Muscle layer of duodenum (tissue), 2 donors: Measurements from ENCODE around the gene ANTXR2.

Experiments
- H3K27ac ChIP-seq: one replicate; pipeline ENCODE4 v1.7.0; 2013; ENCODE audit warnings: mild to moderate bottlenecking, low read length
- H3K27me3 ChIP-seq: one replicate; pipeline ENCODE4 v1.7.0; 2013; ENCODE audit warnings: low read depth, mild to moderate bottlenecking, control low read depth, low read length
- H3K36me3 ChIP-seq, 2 donors: one replicate each; pipeline ENCODE4 v1.7.0; 2013; ENCODE audit warnings: low read length in 2 of 2, control low read depth in 1 of 2, mild to moderate bottlenecking in 1 of 2; ENCODE audit not compliant: insufficient read depth in 2 of 2, control insufficient read depth in 1 of 2
- H3K4me1 ChIP-seq, 2 donors: one replicate each; pipeline ENCODE4 v1.7.0; 2013; ENCODE audit warnings: low read length in 2 of 2, mild to moderate bottlenecking in 2 of 2, control low read depth in 1 of 2, moderate library complexity in 1 of 2; ENCODE audit not compliant: insufficient read depth in 2 of 2, control insufficient read depth in 1 of 2
- H3K4me3 ChIP-seq, 2 donors: one replicate each; pipeline ENCODE4 v1.7.0; 2013; ENCODE audit warnings: low read length in 2 of 2, low read depth in 1 of 2, mild to moderate bottlenecking in 1 of 2
- H3K9me3 ChIP-seq, 2 donors: one replicate each; pipeline ENCODE4 v1.7.0; 2013; ENCODE audit warnings: low read length in 2 of 2, control low read depth in 1 of 2, mild to moderate bottlenecking in 1 of 2; ENCODE audit not compliant: control insufficient read depth in 1 of 2
- donor health status: healthy.

Gene ANTXR2

GRCh38 chr4:79862821-79863220 is 210.2 kb downstream of the ANTXR2 start:
- H3K27me3 ChIP-seq: no peaks in the 10 kb centered on the region
- no peaks in the 10 kb centered on the region for H3K36me3 ChIP-seq
- H3K9me3 ChIP-seq: no peaks in the 10 kb centered on the region
- no peak overlapping the region for H3K4me3 ChIP-seq
- H3K27ac ChIP-seq: no peak overlapping the region
- no peaks in the 10 kb centered on the region for H3K4me1 ChIP-seq

GRCh38 chr4:79857811-79858210 is 215.2 kb downstream of the ANTXR2 start:
- Histone ChIP-seq H3K9me3 (no peaks in the 10 kb centered on the region), H3K27ac (no peak overlapping the region), H3K4me1 (peaks cover 0 to 10% of the 10 kb centered on the region in 2 donors), H3K36me3 (no peaks in the 10 kb centered on the region), H3K4me3 (no peak overlapping the region), H3K27me3 (no peaks in the 10 kb centered on the region)

- Histone ChIP-seq H3K9me3 (no peaks in the 10 kb centered on the region), H3K4me3 (no peak overlapping the region), H3K36me3 (no peaks in the 10 kb centered on the region), H3K27ac (no peak overlapping the region), H3K4me1 (peaks cover 0 to 10% of the 10 kb centered on the region in 2 donors), H3K27me3 (no peaks in the 10 kb centered on the region)
Observed at GRCh38 chr4:79856196-79856595, 216.8 kb downstream of the ANTXR2 start.

GRCh38 chr4:79854856-79855502 is 218.1 kb downstream of the ANTXR2 start:
- Histone ChIP-seq H3K9me3 (no peaks in the 10 kb centered on the region), H3K4me1 (peaks cover 0 to 10% of the 10 kb centered on the region in 2 donors), H3K27me3 (no peaks in the 10 kb centered on the region), H3K36me3 (no peaks in the 10 kb centered on the region), H3K27ac (no peak overlapping the region), H3K4me3 (no peak overlapping the region)

- H3K36me3 ChIP-seq: no peaks in the 10 kb centered on the region
- H3K9me3 ChIP-seq: no peaks in the 10 kb centered on the region
- H3K4me3 ChIP-seq: no peak overlapping the region
- no peaks in the 10 kb centered on the region for H3K27me3 ChIP-seq
- peaks cover 0 to 10% of the 10 kb centered on the region in 2 donors for H3K4me1 ChIP-seq
- no peak overlapping the region for H3K27ac ChIP-seq
Observed at GRCh38 chr4:79852305-79852730, 220.7 kb downstream of the ANTXR2 start.

GRCh38 chr4:79851625-79852304 is 221.3 kb downstream of the ANTXR2 start:
- peaks cover 0 to 10% of the 10 kb centered on the region in 2 donors for H3K4me1 ChIP-seq
- H3K27me3 ChIP-seq: no peaks in the 10 kb centered on the region
- no peak overlapping the region for H3K4me3 ChIP-seq
- no peaks in the 10 kb centered on the region for H3K9me3 ChIP-seq
- no peak overlapping the region for H3K27ac ChIP-seq
- no peaks in the 10 kb centered on the region for H3K36me3 ChIP-seq
